NCI-H2029 treated with DMSO at 0.1 percent for 48 hours (cell line): ENCODE measurements around the gene KLF12.

Experiments used
- DNase-seq: peaks from one replicate; lab custom pipeline; 2025; lab: John Stamatoyannopoulos, UW

KLF12 gene

GRCh38 chr13:74102691-74103090 is 31.5 kb downstream of the KLF12 start:
- DNase-seq: no peak

GRCh38 chr13:74101436-74101835 is 32.8 kb downstream of the KLF12 start:
- DNase-seq: no peak

- DNase-seq: no peak
Observed at GRCh38 chr13:74098077-74098476, 36.1 kb downstream of the KLF12 start.

GRCh38 chr13:74097116-74097515 is 37.1 kb downstream of the KLF12 start:
- DNase-seq: no peak

- no peak for DNase-seq
Observed at GRCh38 chr13:74093691-74094090, 40.5 kb downstream of the KLF12 start.

- DNase-seq: no peak
Observed at GRCh38 chr13:74092711-74093110, 41.5 kb downstream of the KLF12 start.

- no peak for DNase-seq
Observed at GRCh38 chr13:74090869-74091605, 43.2 kb downstream of the KLF12 start.

GRCh38 chr13:74090397-74090796 is 43.8 kb downstream of the KLF12 start:
- DNase-seq: no peak

- no peak for DNase-seq
Observed at GRCh38 chr13:74087357-74087756, 46.8 kb downstream of the KLF12 start.
